ENCODE measurements around the gene ZBED4.

Gene ZBED4

DNA sequence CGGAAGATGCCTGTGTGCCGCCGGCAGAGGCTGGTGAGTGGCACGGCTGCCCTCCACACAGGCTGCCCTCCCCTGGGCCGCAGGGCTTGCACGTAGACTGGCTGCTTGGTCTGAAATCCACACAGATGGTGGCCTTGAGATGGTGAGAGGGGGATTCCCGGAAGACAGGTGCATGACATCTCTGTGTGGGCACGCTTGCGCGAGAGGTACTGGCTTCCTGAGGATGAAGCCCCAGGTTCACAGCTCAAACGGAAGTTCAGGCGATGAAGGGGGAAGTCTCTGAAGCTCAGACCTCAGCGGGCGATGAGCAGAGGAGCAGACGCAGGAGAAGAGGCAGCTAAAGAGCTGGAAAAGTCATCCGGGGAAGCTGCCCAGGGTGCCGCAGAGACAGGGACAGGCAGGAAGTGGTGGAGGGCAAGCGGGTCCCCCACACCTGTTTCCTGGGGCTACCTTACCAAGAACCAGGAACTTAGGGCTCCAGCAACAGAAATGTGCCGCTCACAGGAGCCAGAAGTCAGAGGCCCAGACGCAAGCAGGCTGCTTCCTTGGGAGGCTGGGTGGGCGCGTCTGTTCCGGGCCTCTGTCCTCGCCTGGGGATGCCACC is 72.0 kb downstream of the ZBED4 start:
- WGBS, 2 experiments (ENCODE audit: insufficient coverage in 2 of 2) = 94 to 95% methylated on average over 23 to 24 of the region's 24 CpGs
- Histone ChIP-seq H3K27ac (ENCODE audit: low read depth, low read length, severe bottlenecking) (no peak overlapping the region), H3K9me3 (ENCODE audit: control insufficient read depth, low read length) (no peaks in the 10 kb centered on the region), H3K4me1 (ENCODE audit: control insufficient read depth, insufficient read depth, low read length, poor library complexity, severe bottlenecking) (no peaks in the 10 kb centered on the region), H3K4me3 (ENCODE audit: extremely low read depth, insufficient read depth, low read length, poor library complexity, severe bottlenecking) (no peak overlapping the region), H3K36me3 (ENCODE audit: control insufficient read depth, insufficient read depth, low read length) (peaks cover 12% of the 10 kb centered on the region)

GRCh38 chr22:49926916-49927315 is 73.3 kb downstream of the ZBED4 start:
- Histone ChIP-seq H3K36me3 (ENCODE audit: control insufficient read depth, insufficient read depth, low read length) (peaks cover 7% of the 10 kb centered on the region), H3K9me3 (ENCODE audit: control insufficient read depth, low read length) (no peaks in the 10 kb centered on the region), H3K4me3 (ENCODE audit: extremely low read depth, insufficient read depth, low read length, poor library complexity, severe bottlenecking) (no peak overlapping the region), H3K27ac (ENCODE audit: low read depth, low read length, severe bottlenecking) (no peak overlapping the region), H3K4me1 (ENCODE audit: control insufficient read depth, insufficient read depth, low read length, poor library complexity, severe bottlenecking) (peaks cover 2% of the 10 kb centered on the region)
- 79 to 83% methylated on average over 12 to 18 of the region's 18 CpGs for WGBS, 2 experiments (ENCODE audit: insufficient coverage in 2 of 2)

DNA sequence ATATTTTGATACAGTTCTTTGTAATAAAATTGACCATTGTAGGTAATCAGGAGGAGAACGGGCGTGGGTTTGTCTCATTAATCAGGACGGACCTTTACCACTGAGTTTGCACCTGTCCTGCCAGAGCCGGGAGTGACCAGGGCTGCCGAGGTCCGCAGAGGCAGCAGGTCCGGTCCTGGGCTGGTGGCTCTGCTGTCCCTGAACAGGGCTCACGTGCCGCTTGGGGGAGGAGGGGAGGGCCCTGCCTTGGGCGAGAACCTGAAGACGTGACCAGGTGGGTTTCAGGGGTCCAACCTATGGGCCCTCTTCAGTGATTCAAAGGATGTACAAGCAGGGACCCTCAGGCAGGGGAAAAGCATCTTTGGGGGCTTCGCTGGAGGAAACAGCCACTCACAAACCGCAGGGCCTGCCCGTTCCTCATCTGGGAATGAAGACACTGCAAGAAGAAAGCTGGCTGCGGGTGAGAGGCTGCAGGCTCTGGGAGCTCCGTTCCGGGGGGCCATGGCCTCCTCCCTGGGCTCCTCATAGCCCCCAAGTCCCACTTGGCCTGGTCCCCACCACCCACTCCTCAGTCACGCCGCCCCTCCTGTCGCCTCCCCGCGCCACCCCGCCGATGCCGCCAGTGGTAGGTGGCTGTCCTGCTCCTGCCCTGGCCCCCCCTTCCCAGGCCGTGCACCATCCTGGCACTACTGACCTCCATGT is 74.0 kb downstream of the ZBED4 start:
- no peak overlapping the region for H3K27ac ChIP-seq (ENCODE audit: low read depth, low read length, severe bottlenecking)

DNA sequence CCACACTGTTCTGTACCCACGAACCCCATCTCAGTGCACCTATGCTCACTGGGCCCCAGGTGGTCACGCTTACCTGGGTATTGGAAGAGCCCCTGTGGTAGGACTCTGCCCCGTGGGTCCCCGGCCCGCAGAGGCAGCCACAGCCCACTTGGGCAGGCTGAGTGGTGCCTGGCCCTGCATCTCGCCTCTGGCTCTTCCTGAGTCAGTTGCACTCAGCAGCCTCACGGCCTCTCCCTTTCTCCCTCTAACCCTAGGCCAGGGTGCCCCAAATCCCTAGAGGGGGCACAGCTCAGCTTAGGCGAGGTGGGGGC is 74.5 kb downstream of the ZBED4 start:
- H3K4me3 ChIP-seq (ENCODE audit: extremely low read depth, insufficient read depth, low read length, poor library complexity, severe bottlenecking) = no peak overlapping the region
- H3K27ac ChIP-seq (ENCODE audit: low read depth, low read length, severe bottlenecking) = no peak overlapping the region
- H3K36me3 ChIP-seq (ENCODE audit: control insufficient read depth, insufficient read depth, low read length) = peaks cover 7% of the 10 kb centered on the region
- WGBS, 2 experiments (ENCODE audit: insufficient coverage in 2 of 2) = 89% methylated on average over 8 of the region's 8 CpGs
- H3K4me1 ChIP-seq (ENCODE audit: control insufficient read depth, insufficient read depth, low read length, poor library complexity, severe bottlenecking) = peaks cover 2% of the 10 kb centered on the region
- no peaks in the 10 kb centered on the region for H3K9me3 ChIP-seq (ENCODE audit: control insufficient read depth, low read length)

More for the DNA sequence above, 74.0 kb downstream of the ZBED4 start:
- H3K4me3 ChIP-seq (ENCODE audit: extremely low read depth, insufficient read depth, low read length, poor library complexity, severe bottlenecking) = no peak overlapping the region
- H3K36me3 ChIP-seq (ENCODE audit: control insufficient read depth, insufficient read depth, low read length) = peaks cover 7% of the 10 kb centered on the region
- peaks cover 2% of the 10 kb centered on the region for H3K4me1 ChIP-seq (ENCODE audit: control insufficient read depth, insufficient read depth, low read length, poor library complexity, severe bottlenecking)
- no peaks in the 10 kb centered on the region for H3K9me3 ChIP-seq (ENCODE audit: control insufficient read depth, low read length)
- 86 to 94% methylated on average over 20 to 26 of the region's 26 CpGs for WGBS, 2 experiments (ENCODE audit: insufficient coverage in 2 of 2)

DNA sequence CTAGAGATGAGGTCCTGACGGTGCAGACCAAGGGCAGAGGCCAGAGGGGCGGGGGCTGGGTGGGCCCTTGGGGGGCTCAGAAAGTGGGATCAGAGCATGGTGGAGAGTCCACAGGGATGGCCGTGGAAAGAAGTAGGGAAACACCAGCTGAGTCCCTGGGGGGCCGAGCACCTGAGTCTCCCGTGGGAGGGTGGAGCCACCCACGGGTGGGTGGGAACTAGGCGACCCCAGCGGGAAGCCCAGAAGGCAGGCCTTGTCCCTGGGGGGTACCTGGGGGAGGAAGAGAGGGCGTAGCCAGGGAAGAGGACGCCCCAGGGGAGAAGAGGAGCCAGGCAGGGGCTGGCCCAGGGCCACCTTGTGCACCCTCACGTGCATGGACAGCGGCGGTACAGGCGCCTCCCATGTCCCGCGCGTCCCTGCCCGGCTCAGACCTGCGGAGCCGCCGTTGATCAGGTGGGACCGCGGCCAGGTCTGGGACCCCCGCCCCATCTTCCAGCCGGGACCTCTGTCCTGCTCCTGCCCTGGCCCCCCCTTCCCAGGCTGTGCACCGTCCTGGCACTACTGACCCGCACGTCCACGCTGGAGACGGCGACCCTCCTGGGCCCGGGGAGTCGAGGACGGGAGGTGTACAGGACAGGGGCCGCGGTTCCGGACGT is 75.0 kb downstream of the ZBED4 start:
- H3K9me3 ChIP-seq (ENCODE audit: control insufficient read depth, low read length) = no peaks in the 10 kb centered on the region
- no peak overlapping the region for H3K4me3 ChIP-seq (ENCODE audit: extremely low read depth, insufficient read depth, low read length, poor library complexity, severe bottlenecking)
- no peak overlapping the region for H3K27ac ChIP-seq (ENCODE audit: low read depth, low read length, severe bottlenecking)
- peaks cover 7% of the 10 kb centered on the region for H3K36me3 ChIP-seq (ENCODE audit: control insufficient read depth, insufficient read depth, low read length)
- 77% methylated on average over 24 to 32 of the region's 38 CpGs for WGBS, 2 experiments (ENCODE audit: insufficient coverage in 2 of 2)
- H3K4me1 ChIP-seq (ENCODE audit: control insufficient read depth, insufficient read depth, low read length, poor library complexity, severe bottlenecking) = peaks cover 2% of the 10 kb centered on the region

GRCh38 chr22:49929211-49929979 is 75.8 kb downstream of the ZBED4 start:
- Histone ChIP-seq H3K36me3 (ENCODE audit: control insufficient read depth, insufficient read depth, low read length) (peaks cover 7% of the 10 kb centered on the region), H3K9me3 (ENCODE audit: control insufficient read depth, low read length) (no peaks in the 10 kb centered on the region), H3K4me3 (ENCODE audit: extremely low read depth, insufficient read depth, low read length, poor library complexity, severe bottlenecking) (no peak overlapping the region), H3K27ac (ENCODE audit: low read depth, low read length, severe bottlenecking) (no peak overlapping the region), H3K4me1 (ENCODE audit: control insufficient read depth, insufficient read depth, low read length, poor library complexity, severe bottlenecking) (peaks cover 6% of the 10 kb centered on the region)
- 10 to 15% methylated on average over 35 to 58 of the region's 75 CpGs for WGBS, 2 experiments (ENCODE audit: insufficient coverage in 2 of 2)

- H3K27ac ChIP-seq (ENCODE audit: low read depth, low read length, severe bottlenecking) = no peak overlapping the region
- peaks cover 7% of the 10 kb centered on the region for H3K36me3 ChIP-seq (ENCODE audit: control insufficient read depth, insufficient read depth, low read length)
- no peak overlapping the region for H3K4me3 ChIP-seq (ENCODE audit: extremely low read depth, insufficient read depth, low read length, poor library complexity, severe bottlenecking)
- no peaks in the 10 kb centered on the region for H3K9me3 ChIP-seq (ENCODE audit: control insufficient read depth, low read length)
- H3K4me1 ChIP-seq (ENCODE audit: control insufficient read depth, insufficient read depth, low read length, poor library complexity, severe bottlenecking) = peaks cover 10% of the 10 kb centered on the region
- WGBS, 2 experiments (ENCODE audit: insufficient coverage in 2 of 2) = 70 to 74% methylated on average over 21 of the region's 21 CpGs
These were observed 76.4 kb downstream of the ZBED4 start for GRCh38 chr22:49929994-49930575.

- Histone ChIP-seq H3K36me3 (ENCODE audit: control insufficient read depth, insufficient read depth, low read length) (no peaks in the 10 kb centered on the region), H3K9me3 (ENCODE audit: control insufficient read depth, low read length) (no peaks in the 10 kb centered on the region), H3K4me1 (ENCODE audit: control insufficient read depth, insufficient read depth, low read length, poor library complexity, severe bottlenecking) (peaks cover 10% of the 10 kb centered on the region), H3K4me3 (ENCODE audit: extremely low read depth, insufficient read depth, low read length, poor library complexity, severe bottlenecking) (no peak overlapping the region), H3K27ac (ENCODE audit: low read depth, low read length, severe bottlenecking) (no peak overlapping the region)
- 64 to 71% methylated on average over 10 to 11 of the region's 14 CpGs for WGBS, 2 experiments (ENCODE audit: insufficient coverage in 2 of 2)
These were observed 77.2 kb downstream of the ZBED4 start for GRCh38 chr22:49930596-49931412.

- H3K36me3 ChIP-seq (ENCODE audit: control insufficient read depth, insufficient read depth, low read length) = no peaks in the 10 kb centered on the region
- peaks cover 33% of the 10 kb centered on the region for H3K4me1 ChIP-seq (ENCODE audit: control insufficient read depth, insufficient read depth, low read length, poor library complexity, severe bottlenecking)
- 85 to 88% methylated on average over 26 to 27 of the region's 27 CpGs for WGBS, 2 experiments (ENCODE audit: insufficient coverage in 2 of 2)
- H3K27ac ChIP-seq (ENCODE audit: low read depth, low read length, severe bottlenecking) = no peak overlapping the region
- no peaks in the 10 kb centered on the region for H3K9me3 ChIP-seq (ENCODE audit: control insufficient read depth, low read length)
- H3K4me3 ChIP-seq (ENCODE audit: extremely low read depth, insufficient read depth, low read length, poor library complexity, severe bottlenecking) = no peak overlapping the region
These were observed 79.9 kb downstream of the ZBED4 start for GRCh38 chr22:49933236-49934159.

All from mesodermal cell (in vitro differentiated cells).